GM23338 (cell line): ENCODE measurements around the gene ZDHHC12.
A peak's percentile ranks its signal among the peaks of the same experiment; 100 is the strongest.

Experiments
- EZH2 ChIP-seq: fragments of 200-600 bp; sonication (generic); IDR thresholded peaks from one replicate; pipeline ENCODE4 v1.8.0; 2017; ENCODE audit warnings: antibody characterized with exemption, mild to moderate bottlenecking, low read depth; ENCODE audit not compliant: unreplicated experiment
- EZH2phosphoT487 ChIP-seq: fragments of 200-600 bp; sonication (generic); IDR thresholded peaks from one replicate; pipeline ENCODE4 v1.8.1; 2018; ENCODE audit warnings: antibody characterized with exemption; ENCODE audit not compliant: unreplicated experiment
- POLR2AphosphoS5 ChIP-seq: IDR thresholded peaks from 2 replicates; pipeline ENCODE4 v1.6.1; 2016; ENCODE audit warnings: antibody characterized with exemption, low read depth
- ZNF331 ChIP-seq: fragments of 250-450 bp; sonication (Bioruptor Pico); IDR thresholded peaks from 2 replicates; pipeline ENCODE4 v1.5.0; 2020; ENCODE audit warnings: low read depth, mild to moderate bottlenecking, moderate library complexity
- TF ChIP-seq, protein P1 (sequence below), 2 experiments: fragments of 200-600 bp in 1 of 2; sonication (generic) in 1 of 2; conservative IDR thresholded peaks; 2 replicates each; pipeline versions ENCODE4 v1.5.1 to v1.6.1; 2016 to 2017; ENCODE audit warnings: antibody characterized with exemption in 2 of 2, low read depth in 2 of 2, mild to moderate bottlenecking in 2 of 2, moderate library complexity in 1 of 2

DNA sequence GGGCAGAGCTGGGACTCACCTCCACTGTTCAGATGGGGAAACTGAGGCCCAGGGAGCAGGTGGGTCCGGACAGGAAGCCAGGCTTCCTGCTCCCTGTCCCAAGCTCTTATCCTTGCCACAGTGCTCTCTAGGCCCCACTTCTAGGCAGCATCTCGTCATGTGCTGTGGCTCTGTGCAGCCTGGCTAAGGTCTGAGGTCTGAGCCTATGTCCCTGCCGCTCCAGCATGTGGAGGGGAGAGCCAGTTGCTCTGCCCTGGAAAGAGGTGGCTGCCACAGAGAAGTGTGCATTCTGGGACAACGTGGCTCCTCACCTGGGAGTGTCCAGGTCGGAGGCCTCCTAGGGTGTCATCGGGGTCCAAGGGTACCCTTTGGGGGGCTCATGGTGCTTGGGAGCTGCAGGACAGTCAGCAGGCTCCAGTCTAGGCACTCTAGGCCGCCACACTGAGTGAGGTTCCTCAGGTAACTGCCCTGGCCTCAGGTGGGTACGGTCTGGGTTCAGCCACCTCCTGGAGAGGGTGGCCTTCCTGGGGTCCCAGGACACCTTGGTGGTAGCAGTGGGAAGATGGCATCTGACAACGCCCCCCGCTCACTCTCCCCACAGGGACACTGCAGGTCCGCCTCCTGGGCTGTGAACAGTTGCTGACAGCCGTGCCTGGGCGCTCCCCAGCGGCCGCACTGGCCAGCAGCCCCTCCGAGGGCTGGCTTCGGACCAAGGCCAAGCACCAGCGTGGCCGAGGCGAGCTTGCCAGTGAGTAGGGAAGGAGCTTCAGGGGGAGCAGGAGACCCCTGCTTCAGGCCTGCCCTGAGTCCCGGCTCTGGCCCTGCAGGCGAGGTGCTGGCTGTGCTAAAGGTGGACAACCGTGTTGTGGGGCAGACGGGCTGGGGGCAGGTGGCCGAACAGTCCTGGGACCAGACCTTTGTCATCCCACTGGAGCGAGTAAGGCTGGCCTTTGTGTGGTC, 11.2 kb downstream of the ZDHHC12 start:
- TF ChIP-seq POLR2AphosphoS5 (no peak), ZNF331 (CRISPR knock-in tag) (no peak), EZH2phosphoT487 (no peak), EZH2 (no peak)
- TF ChIP-seq, protein P1, sequence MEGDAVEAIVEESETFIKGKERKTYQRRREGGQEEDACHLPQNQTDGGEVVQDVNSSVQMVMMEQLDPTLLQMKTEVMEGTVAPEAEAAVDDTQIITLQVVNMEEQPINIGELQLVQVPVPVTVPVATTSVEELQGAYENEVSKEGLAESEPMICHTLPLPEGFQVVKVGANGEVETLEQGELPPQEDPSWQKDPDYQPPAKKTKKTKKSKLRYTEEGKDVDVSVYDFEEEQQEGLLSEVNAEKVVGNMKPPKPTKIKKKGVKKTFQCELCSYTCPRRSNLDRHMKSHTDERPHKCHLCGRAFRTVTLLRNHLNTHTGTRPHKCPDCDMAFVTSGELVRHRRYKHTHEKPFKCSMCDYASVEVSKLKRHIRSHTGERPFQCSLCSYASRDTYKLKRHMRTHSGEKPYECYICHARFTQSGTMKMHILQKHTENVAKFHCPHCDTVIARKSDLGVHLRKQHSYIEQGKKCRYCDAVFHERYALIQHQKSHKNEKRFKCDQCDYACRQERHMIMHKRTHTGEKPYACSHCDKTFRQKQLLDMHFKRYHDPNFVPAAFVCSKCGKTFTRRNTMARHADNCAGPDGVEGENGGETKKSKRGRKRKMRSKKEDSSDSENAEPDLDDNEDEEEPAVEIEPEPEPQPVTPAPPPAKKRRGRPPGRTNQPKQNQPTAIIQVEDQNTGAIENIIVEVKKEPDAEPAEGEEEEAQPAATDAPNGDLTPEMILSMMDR (conservative IDR thresholded peaks at IDR 0.05; ENCODE audit: low read depth in 2 of 2), result peak in 1 of 2 experiments; percentile 31; a peak in 2 of 4 replicates
